Inferior parietal cortex (tissue), 1 donor: ENCODE data around the gene SLC25A44.
"Not testable (repeated sequence)": the region's sequence is repeated elsewhere in the genome, so short reads cannot be mapped to it uniquely, and the experiment has no call there.

Experiments used
- DNase-seq: peaks from one replicate; pipeline ENCODE4 v3.0.0-alpha.2; 2016; ENCODE audit errors: extremely low spot score

Gene SLC25A44

GRCh38 chr1:156163712-156164111, 30.2 kb upstream of the SLC25A44 start:
- no peak for DNase-seq

GRCh38 chr1:156164125-156164831, 29.6 kb upstream of the SLC25A44 start:
- no peak for DNase-seq

GRCh38 chr1:156165083-156165482, 28.8 kb upstream of the SLC25A44 start:
- DNase-seq, result no peak

- DNase-seq, result no peak
Measured at GRCh38 chr1:156167536-156167935, 26.4 kb upstream of the SLC25A44 start.

- no peak for DNase-seq
Measured at GRCh38 chr1:156172696-156173470, 21.0 kb upstream of the SLC25A44 start.

GRCh38 chr1:156176610-156177210, 17.2 kb upstream of the SLC25A44 start:
- no peak for DNase-seq

DNA sequence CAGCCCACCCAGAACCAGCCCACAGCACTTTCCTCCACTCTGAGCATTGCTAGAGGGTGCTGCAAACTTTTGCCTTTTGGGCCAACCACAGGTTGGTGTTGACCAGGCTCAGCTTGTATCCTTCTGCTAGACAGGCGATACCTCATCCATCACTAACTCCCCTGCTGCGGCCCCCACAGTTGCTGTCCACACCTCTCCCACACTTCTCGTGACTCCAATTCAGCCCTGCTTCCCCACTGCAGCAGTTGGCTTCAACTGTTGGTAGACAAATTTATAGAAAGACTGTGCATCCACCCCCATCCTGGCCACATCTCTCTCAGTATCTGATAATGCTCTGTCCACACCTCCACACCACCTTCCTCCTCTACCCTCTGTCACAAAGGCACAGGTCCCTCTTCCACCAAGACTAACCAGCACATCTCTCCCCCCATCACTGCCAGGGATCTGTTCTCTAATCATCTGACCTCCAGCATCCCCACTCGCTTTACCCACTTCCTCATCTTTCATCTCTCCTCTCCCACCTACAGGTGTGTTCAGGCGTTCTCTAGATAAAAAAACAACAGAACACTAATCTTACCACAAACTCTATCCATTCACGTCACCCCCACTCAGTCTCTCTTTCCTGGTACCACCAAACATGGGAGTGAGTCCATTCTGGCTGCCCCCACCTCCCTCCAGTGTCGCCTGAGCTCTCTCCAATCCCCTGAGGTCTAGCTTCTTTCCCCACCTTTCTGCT, 15.8 kb upstream of the SLC25A44 start:
- no peak for DNase-seq

DNA sequence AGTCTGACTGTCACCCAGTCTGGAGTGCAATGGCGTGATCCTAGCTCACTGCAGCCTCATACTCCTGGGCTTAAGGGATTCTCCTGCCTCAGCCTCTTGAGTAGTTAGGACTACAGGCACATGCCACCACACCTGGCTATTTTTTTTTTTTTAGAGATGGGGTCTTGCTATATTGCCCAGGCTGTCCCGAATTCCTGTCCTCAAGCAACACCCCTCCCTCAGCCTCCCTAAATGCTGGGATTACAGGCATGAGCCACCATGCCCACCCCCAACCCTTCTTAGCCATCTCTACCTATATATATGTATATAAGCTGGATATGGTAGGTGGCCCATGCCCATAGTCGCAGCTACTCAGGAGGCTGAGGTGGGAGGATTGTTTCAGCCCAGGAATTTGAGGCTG, 13.4 kb upstream of the SLC25A44 start:
- no peak for DNase-seq

DNA sequence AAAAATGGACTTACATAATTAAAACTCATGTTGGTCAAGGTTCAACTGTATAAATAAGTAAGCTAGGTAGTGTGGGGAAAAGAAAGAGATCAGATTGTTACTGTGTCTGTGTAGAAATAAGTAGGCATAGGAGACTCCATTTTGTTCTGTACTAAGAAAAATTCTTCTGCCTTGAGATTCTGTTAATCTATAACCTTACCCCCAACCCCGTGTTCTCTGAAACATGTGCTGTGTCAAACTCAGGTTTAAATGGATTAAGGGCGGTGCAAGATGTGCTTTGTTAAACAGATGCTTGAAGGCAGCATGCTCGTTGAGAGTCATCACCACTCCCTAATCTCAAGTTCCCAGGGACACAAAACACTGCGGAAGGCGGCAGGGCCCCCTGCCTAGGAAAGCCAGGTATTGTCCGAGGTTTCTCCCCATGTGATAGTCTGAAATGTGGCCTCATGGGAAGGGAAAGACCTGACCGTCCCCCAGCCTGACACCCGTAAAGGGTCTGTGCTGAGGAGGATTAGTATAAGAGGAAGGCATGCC, 12.4 kb upstream of the SLC25A44 start:
- not testable (repeated sequence) for DNase-seq

GRCh38 chr1:156182010-156182779, 11.7 kb upstream of the SLC25A44 start:
- not testable (repeated sequence) for DNase-seq

GRCh38 chr1:156186347-156187177, 7.3 kb upstream of the SLC25A44 start:
- DNase-seq, result not testable (repeated sequence)

- not testable (repeated sequence) for DNase-seq
Measured at GRCh38 chr1:156190265-156190664, 3.6 kb upstream of the SLC25A44 start.

- DNase-seq, result no peak
Measured at GRCh38 chr1:156191292-156191964, 2.5 kb upstream of the SLC25A44 start.

DNA sequence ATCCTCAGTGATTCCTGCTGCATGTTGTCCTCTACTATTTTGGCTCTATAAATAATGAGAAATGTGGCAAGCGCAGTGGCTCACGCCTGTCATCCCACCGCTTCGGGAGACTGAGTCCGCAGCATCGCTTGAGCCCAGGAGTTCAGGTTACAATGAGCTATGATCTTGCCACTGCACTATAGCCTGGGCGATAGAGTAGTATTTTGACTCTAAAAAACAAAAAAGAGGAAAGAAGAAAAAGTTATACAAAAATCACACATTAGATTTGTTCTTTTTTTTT, 756 bp upstream of the SLC25A44 start:
- no peak for DNase-seq

DNA sequence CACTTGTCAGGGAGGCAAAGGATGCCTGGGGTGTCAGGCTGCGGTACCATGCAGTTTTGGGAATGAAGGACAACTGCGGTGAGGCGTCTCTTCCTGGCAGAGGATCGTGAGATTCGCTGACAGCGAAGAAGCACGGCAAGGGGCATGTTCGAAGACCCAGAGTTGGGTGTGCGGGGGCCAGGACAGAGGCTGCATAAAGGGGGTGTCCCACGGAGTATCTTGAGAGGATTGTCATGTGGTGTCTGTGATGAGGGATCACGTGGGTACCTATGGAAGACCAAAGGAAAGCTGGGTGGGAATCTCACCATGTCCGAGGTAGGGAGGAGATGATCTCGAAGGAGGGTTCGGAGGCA, 372 bp downstream of the SLC25A44 start:
- peak; percentile 32 for DNase-seq

GRCh38 chr1:156195853-156196252, 1.9 kb downstream of the SLC25A44 start:
- DNase-seq, result no peak

DNA sequence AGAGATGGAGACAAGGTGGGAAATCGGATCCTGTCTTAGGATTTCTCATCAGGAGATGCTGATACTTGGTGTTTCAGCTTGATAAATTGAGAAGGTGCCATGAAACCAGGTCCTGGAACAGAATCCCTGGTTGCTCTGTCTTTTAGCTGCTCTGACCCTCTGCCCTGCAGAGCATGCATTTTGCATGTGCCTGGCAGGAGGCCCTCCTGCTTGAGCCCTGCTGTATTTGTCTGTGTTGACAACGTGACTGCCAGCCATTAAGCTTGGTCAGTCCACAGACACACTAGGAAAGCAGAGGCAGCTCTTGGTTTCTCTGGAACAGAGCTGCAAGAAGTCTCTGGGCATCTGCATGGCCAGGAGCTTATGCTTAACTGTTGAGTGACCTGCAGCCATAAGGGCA, 2.5 kb downstream of the SLC25A44 start:
- no peak for DNase-seq

- DNase-seq, result no peak
Measured at GRCh38 chr1:156198831-156199349, 5.0 kb downstream of the SLC25A44 start.

GRCh38 chr1:156200044-156200443, 6.1 kb downstream of the SLC25A44 start:
- DNase-seq, result no peak

DNA sequence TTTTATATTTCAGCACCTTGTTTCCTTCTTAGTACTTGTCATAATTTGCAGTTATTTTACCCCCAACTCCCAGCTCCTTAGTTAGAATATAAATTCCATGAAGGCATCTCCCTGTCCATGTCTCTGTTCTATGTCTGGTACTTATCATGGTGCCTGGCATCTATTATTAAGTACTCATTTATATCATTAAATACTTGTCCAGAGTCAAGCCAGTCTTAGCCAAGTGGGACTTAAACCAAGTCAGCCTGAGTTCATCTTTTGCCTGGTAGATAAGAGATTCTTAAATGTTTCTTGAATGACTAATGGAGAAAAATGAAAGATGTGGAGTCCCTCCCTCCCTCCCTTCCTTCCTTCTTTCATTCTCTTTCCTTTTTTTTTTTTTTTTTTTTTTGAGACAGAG, 9.4 kb downstream of the SLC25A44 start:
- DNase-seq, result no peak
